GM18520 (cell line): ENCODE results near the gene ABCA10.
"Not testable (repeated sequence)": the region's sequence is repeated elsewhere in the genome, so short reads cannot be mapped to it uniquely, and the experiment has no call there.

Experiments used
- ATAC-seq: cut with Tn5 transposase; IDR thresholded peaks from one replicate; pipeline ENCODE4 v1.9.1; 2021; ENCODE audit not compliant: unreplicated experiment

The ABCA10 gene

GRCh38 chr17:69168642-69169041 lies 60.0 kb downstream of the ABCA10 start:
- ATAC-seq: not testable (repeated sequence)

- no peak for ATAC-seq
Observed at GRCh38 chr17:69166957-69167356, 61.7 kb downstream of the ABCA10 start.

- no peak for ATAC-seq
Observed at GRCh38 chr17:69164206-69164605, 64.4 kb downstream of the ABCA10 start.

DNA sequence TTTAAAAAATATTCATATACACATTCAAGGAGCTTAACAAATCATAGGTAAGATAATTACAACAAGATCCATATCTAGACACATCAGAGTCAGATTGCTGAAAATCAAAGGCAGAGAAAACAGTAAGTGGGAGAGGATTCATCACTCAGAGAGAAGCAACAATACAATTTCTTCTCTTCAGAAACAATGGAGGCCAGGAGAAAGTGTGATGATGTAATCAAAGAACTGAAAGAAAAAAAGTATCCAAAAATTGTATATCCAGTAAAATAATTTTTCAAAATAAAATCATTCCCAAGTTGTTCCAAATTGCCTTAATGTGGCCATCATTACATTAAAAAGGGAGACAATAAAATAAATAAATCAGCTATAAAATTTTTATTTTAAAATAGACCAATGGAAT lies 69.2 kb downstream of the ABCA10 start:
- ATAC-seq: no peak

GRCh38 chr17:69154267-69154666 lies 74.4 kb downstream of the ABCA10 start:
- no peak for ATAC-seq

DNA sequence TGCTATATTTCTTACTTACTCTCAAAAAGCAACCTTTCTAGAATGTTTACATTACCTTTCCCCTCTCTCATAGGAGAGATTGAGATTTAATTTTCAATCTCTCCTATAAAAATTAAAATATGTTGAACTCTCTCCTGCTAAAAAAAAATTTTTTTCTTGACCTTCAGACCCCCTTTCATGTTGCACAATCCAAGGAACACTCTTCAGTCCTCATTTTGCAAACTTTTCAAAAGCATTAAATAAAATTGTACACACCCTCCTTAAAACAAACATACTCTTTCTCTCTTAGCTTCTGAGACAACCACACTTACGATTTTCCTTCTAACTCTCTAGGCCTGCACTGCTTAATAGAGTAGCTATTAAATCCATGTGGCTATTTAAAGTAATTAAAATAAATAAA lies 78.3 kb downstream of the ABCA10 start:
- no peak for ATAC-seq

DNA sequence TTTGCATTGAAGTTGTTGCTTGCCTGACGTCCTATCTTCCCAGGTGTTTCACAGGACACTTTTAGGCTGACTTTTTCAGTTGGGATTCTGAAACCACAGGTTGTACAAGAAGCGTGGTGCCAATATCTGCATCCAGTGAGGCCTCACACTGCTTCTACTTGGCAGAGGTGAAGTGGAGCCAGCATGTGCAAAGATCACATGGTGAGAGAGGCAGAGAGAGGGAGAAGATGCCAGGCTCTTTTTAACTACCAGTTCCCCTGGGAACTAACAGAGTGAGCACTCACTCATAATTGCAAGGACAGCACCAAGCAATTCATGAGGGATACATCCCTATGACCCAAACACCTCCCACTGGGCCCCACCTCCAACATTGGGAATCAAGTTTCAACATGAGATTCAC lies 81.2 kb downstream of the ABCA10 start:
- ATAC-seq: no peak

DNA sequence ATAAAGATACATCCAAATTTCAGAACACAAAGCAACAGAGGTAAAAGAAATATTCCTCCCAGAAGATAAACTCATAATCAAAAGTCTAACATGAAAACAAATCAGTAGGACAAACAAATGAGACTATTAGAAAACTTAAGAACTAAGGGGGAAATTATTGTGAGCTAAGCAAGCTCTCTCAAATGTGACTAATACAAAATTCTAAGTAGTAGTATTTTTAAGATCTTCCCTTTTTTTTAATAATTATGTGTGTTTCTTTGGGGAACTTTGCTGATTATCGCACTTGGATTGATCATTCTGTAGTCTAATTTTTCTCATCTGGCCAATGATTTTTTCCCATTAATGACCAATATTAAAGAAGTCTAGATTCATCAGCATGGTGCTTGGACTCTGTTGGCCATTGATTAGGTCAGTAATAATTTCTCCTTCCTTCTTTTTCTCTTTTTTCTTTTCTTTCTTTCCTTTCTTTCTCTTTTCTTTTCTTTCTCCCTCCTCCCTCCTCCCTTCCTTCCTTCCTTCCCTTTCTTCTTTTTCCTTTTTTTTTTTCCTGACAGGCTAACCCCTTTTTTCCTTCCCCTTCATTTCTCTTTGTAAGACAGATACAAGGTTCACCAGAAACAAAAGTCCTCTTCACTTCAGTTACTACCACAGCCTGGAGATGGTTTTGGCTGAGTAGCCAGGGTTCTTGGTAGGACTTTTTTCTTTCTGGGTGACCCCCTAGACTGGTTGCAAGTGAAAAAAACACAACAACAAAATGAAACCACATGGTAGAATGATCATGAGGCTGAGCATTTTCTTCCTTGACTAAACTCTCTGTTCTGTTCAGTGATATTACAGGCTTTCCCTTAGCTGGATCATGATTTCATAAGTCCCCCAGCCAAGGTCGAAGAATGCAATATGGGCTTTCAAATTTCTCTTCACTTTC lies 84.0 kb downstream of the ABCA10 start:
- no peak for ATAC-seq

DNA sequence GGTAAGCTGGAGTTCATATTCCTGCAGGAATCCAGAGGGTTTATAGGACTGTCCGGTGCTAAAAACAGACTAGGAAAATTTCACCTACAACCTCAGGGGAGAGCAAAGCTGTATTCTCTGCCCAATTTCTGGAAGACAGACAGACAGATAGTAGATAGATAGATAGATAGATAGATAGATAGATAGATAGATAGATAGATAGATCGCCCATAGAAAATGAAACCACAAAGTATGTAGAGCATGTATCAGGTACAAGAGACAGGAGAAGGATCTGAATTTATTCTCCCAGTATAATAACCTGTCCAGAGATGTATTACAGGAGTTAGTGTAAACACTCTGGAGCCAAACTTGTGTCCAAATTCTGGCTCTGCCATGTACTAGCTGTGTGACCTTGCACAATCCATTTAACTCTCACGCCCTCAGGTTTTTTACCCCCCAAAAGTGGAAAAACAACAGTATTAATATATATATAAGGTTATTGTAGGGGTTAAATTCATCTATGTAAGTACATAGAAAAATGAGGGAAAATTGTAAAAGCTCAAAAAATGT lies 84.9 kb downstream of the ABCA10 start:
- ATAC-seq: no peak

- no peak for ATAC-seq
Observed at GRCh38 chr17:69143151-69143550, 85.5 kb downstream of the ABCA10 start.

- no peak for ATAC-seq
Observed at GRCh38 chr17:69142175-69142802, 86.3 kb downstream of the ABCA10 start.

DNA sequence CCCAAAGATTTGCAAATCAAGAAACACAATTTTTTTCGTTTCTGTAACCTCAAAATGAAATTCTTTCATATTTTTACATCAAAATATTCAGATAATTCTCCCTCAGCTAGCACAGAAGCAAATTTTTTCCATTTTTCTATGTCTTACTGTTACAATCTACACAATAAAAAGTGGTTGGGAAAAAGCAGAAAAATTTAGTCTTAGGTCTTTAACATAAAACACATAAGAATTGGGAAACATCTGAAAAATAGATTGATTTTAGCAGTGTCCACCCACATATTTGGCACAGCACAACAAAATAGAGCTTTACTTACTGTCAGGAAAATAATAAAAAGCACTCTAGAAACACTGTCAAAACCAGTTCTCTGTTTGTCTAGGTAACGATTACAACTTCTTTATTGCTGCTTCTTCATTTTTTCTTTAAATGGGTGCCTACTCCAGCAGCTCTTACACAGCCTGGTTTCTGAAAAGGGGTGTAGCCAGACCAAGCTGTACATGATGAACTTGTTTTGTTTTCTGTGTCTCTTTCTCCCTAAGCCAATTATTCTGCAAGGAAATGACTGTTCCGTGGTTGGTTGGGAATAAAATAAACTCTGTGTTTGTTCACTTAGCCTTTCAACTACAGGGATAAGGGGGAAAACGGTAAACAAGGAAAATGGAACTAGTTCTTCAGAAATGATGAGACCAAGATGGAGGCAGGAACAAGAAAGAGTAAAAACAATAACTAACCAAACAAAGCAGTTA lies 87.0 kb downstream of the ABCA10 start, which contains the start of gene ABCA6:
TSS of gene ABCA6 (minus strand) at position 465 of the 744 bp plus-strand sequence. CDS start 1,192 bp downstream, outside the sequence.
- no peak for ATAC-seq

- no peak for ATAC-seq
Observed at GRCh38 chr17:69134112-69134511, 94.5 kb downstream of the ABCA10 start.

DNA sequence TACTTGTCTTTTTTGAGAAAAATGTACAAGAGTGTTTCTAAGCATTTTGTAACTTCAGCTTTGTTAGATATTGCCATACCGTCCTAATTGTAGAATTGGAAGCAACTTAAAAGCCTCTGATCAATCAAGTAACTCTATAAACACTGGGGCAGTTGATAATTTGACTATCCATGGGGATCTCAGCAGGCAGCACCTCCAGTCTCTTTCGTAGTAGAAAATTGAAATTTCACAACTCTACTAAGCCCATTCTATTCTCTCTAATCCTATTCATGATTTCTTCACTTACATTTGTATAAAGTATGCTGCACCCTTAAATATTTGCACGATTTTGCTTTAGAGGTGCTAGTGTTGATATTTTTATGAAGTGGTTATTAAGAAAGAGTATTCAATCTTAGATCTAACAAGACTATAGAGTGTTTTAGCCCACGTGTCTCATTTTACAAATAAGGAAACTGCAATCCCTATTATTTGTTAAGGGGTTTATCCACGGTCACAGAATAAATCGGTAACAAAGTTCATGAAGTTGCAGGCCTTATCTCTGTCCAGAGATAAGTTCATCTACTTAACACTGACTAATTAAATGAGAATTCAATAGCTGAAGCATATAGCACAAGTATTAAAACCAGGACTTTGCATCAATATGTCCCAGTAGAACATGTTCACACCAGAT lies 97.9 kb downstream of the ABCA10 start:
- ATAC-seq: no peak

- ATAC-seq: no peak
Observed at GRCh38 chr17:69123626-69124025, 105.0 kb downstream of the ABCA10 start.

- no peak for ATAC-seq
Observed at GRCh38 chr17:69122065-69122464, 106.6 kb downstream of the ABCA10 start.

- peak; percentile 33 for ATAC-seq
Observed at GRCh38 chr17:69117855-69118784, 110.5 kb downstream of the ABCA10 start.

- no peak for ATAC-seq
Observed at GRCh38 chr17:69111794-69112193, 116.8 kb downstream of the ABCA10 start.

GRCh38 chr17:69105907-69106730 lies 122.5 kb downstream of the ABCA10 start:
- ATAC-seq: no peak
